Subcutaneous abdominal adipose tissue (tissue), 5 donors: ENCODE results near the gene WDR82.
"Not testable (repeated sequence)": the region's sequence is repeated elsewhere in the genome, so short reads cannot be mapped to it uniquely, and the experiment has no call there.

Experiments used
- H3K27ac ChIP-seq: one replicate; pipeline ENCODE4 v1.7.0; 2013; ENCODE audit warnings: low read depth, mild to moderate bottlenecking, inconsistent platforms, low read length, moderate library complexity
- H3K27me3 ChIP-seq, 5 donors: one replicate each; pipeline ENCODE4 v1.7.0; 2013; ENCODE audit warnings: low read length in 5 of 5, inconsistent platforms in 1 of 5; ENCODE audit not compliant: control insufficient read depth in 5 of 5, insufficient read depth in 4 of 5
- H3K36me3 ChIP-seq, 5 donors: one replicate each; pipeline ENCODE4 v1.7.0; 2013; ENCODE audit warnings: low read length in 5 of 5; ENCODE audit not compliant: control insufficient read depth in 5 of 5, insufficient read depth in 5 of 5
- H3K4me1 ChIP-seq, 5 donors: one replicate each; pipeline ENCODE4 v1.7.0; 2013; ENCODE audit warnings: low read length in 5 of 5, mild to moderate bottlenecking in 3 of 5, moderate library complexity in 1 of 5; ENCODE audit not compliant: control insufficient read depth in 5 of 5, insufficient read depth in 5 of 5
- H3K4me3 ChIP-seq, 5 donors: one replicate each; pipeline ENCODE4 v1.7.0; 2013; ENCODE audit warnings: low read length in 5 of 5, low read depth in 1 of 5
- H3K9ac ChIP-seq, 5 donors: one replicate each; pipeline ENCODE4 v1.7.0; 2013; ENCODE audit warnings: low read length in 5 of 5, mild to moderate bottlenecking in 4 of 5, moderate library complexity in 3 of 5
- H3K9me3 ChIP-seq, 5 donors: one replicate each; pipeline ENCODE4 v1.7.0; 2013; ENCODE audit warnings: low read length in 5 of 5; ENCODE audit not compliant: control insufficient read depth in 5 of 5
- donor health status: healthy.
- donor health status: healthy.
- donor health status: healthy.
- donor health status: healthy.
- donor health status: healthy.

The WDR82 gene

GRCh38 chr3:52289747-52290595 lies 11.5 kb upstream of the WDR82 start:
- Histone ChIP-seq H3K27me3 (no peaks in the 10 kb centered on the region), H3K27ac (peak overlapping the region; percentile 100), H3K36me3 (peaks cover 0 to 40% (median 34%) of the 10 kb centered on the region in 5 donors), H3K4me1 (peaks cover 9 to 55% (median 46%) of the 10 kb centered on the region in 5 donors), H3K9ac (peak overlapping the region in 1 of 5 donors; percentile 38), H3K9me3 (no peaks in the 10 kb centered on the region), H3K4me3 (peak overlapping the region in 1 of 5 donors; percentile 35)

DNA sequence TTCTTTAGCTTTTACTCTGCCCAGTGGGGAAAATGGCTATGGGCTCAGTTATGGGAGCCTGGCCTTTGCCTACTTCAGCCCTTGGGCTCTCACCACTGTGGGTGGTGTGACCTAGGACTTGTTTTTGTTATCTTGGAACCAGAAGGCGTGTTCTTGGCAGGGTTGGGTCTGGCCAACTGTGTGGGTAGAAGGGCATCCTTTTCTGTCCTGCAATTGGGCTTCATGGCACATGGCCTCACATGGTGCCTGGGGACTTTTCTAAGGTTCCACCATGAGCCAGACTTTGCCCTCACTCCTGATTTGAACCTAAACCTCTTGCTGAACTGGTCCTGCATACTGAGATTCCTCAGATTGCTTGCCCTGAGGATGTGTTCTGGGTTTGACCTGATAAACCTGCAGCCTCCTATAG lies 10.9 kb upstream of the WDR82 start:
- peak overlapping the region in 1 of 5 donors; percentile 42 for H3K9ac ChIP-seq
- peak overlapping the region in 1 of 5 donors; percentile 85 for H3K4me3 ChIP-seq
- H3K27me3 ChIP-seq: no peaks in the 10 kb centered on the region
- no peaks in the 10 kb centered on the region for H3K9me3 ChIP-seq
- H3K27ac ChIP-seq: peak overlapping the region; percentile 100
- H3K4me1 ChIP-seq: peaks cover 9 to 55% (median 46%) of the 10 kb centered on the region in 5 donors
- H3K36me3 ChIP-seq: peaks cover 0 to 40% (median 34%) of the 10 kb centered on the region in 5 donors

- peak overlapping the region; percentile 100 for H3K27ac ChIP-seq
- peak overlapping the region in 4 of 5 donors; percentile 85 to 96 (median 90) for H3K4me3 ChIP-seq
- H3K9ac ChIP-seq: peak overlapping the region in 1 of 5 donors; percentile 93
- H3K9me3 ChIP-seq: no peaks in the 10 kb centered on the region
- H3K27me3 ChIP-seq: no peaks in the 10 kb centered on the region
- peaks cover 0 to 36% (median 32%) of the 10 kb centered on the region in 5 donors for H3K36me3 ChIP-seq
- peaks cover 9 to 55% (median 46%) of the 10 kb centered on the region in 5 donors for H3K4me1 ChIP-seq
These were observed 10.2 kb upstream of the WDR82 start for GRCh38 chr3:52288674-52289073.

DNA sequence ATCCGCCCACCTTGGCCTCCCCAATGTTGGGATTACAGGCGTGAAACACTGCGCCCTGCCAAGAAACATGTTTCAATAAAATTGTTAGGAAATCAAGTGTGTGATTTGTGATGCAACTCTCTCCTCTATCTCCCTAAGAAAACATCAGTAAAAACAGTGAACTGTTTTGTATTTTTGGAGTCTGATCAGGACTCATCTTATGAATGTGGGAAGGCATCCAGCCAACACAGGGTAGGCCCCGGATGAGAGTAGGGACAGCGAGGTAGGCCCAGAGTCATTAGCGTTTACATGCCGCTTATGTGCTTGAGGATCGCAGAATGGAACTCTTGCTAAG lies 8.3 kb upstream of the WDR82 start:
- Histone ChIP-seq H3K27ac (peak overlapping the region; percentile 100), H3K9ac (peak overlapping the region; percentile 82 to 99 (median 98)), H3K36me3 (peaks cover 0 to 17% (median 14%) of the 10 kb centered on the region in 5 donors), H3K4me1 (peaks cover 10 to 69% (median 51%) of the 10 kb centered on the region in 5 donors), H3K27me3 (no peaks in the 10 kb centered on the region), H3K9me3 (no peaks in the 10 kb centered on the region), H3K4me3 (peak overlapping the region; percentile 83 to 96 (median 87))

GRCh38 chr3:52284051-52284450 lies 5.6 kb upstream of the WDR82 start:
- H3K4me1 ChIP-seq: peaks cover 6 to 59% (median 40%) of the 10 kb centered on the region in 5 donors
- H3K9ac ChIP-seq, H3K4me3 ChIP-seq, H3K27ac ChIP-seq, H3K27me3 ChIP-seq, H3K36me3 ChIP-seq, H3K9me3 ChIP-seq: not testable (repeated sequence)

DNA sequence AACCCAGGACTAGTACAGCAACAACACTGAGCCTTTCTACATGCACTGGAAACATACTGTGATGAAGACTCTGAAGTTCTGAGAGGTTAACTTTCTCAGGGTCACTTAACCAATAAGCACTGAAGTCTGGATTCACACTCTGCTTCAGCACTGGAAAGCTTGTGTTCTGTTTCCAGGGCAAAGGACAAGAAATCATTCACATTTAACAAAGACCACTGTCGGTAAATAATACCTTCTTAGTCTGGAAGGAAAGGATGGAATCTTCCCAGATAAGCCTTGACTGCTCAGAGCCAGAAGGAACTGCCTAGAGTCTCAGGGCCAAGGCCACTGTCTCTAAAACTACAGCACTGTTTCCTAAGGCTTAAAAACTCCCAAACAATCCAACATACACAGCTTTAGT lies 4.9 kb upstream of the WDR82 start:
- Histone ChIP-seq H3K27me3 (no peaks in the 10 kb centered on the region), H3K27ac (peak overlapping the region; percentile 45), H3K9me3 (no peaks in the 10 kb centered on the region), H3K36me3 (peaks cover 0 to 5% (median 0%) of the 10 kb centered on the region in 5 donors), H3K4me1 (peaks cover 5 to 55% (median 37%) of the 10 kb centered on the region in 5 donors), H3K4me3 (no peak overlapping the region), H3K9ac (no peak overlapping the region)

DNA sequence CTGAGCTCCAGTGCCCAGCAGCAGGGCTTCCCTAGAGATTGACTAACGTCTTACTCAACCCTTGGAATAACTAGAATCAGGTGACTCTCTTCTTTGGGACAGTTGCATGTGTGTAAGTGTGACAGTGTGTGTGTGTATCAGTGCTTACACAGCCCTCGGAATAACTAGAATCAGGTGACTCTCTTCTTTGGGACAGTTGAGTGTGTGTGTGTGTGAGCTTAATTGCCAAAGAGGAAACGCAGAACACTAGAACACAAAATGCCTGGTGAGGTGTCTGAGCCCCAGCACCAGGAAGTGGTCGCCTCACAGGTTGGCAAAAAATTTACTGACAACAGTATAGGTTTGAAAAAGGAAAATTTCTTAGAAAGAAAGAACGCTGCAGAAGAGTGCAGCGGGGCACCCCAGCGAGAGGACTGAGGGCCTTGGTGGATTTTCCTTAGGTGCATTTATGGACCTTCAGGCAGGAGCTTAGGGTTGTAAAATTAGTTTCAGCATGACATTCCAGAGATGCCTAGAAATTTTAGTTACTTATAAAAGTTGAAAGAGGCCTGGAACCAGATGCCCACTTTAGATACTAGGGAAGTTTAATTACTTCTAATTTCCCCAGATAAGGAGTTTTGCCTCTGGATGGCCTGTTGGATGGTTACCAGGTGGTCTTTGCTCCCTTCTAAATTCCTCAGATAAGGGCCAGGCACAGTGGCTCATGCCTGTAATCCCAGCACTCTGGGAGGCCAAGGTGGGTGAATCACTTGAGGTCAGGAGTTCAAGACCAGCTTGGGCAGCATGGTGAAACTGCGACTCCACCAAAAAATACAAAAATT lies 3.7 kb upstream of the WDR82 start:
- no peaks in the 10 kb centered on the region for H3K27me3 ChIP-seq
- H3K4me3 ChIP-seq: no peak overlapping the region
- H3K27ac ChIP-seq: peak overlapping the region; percentile 60
- H3K9me3 ChIP-seq: no peaks in the 10 kb centered on the region
- peaks cover 5 to 58% (median 37%) of the 10 kb centered on the region in 5 donors for H3K4me1 ChIP-seq
- H3K9ac ChIP-seq: no peak overlapping the region
- H3K36me3 ChIP-seq: peaks cover 0 to 5% (median 0%) of the 10 kb centered on the region in 5 donors

DNA sequence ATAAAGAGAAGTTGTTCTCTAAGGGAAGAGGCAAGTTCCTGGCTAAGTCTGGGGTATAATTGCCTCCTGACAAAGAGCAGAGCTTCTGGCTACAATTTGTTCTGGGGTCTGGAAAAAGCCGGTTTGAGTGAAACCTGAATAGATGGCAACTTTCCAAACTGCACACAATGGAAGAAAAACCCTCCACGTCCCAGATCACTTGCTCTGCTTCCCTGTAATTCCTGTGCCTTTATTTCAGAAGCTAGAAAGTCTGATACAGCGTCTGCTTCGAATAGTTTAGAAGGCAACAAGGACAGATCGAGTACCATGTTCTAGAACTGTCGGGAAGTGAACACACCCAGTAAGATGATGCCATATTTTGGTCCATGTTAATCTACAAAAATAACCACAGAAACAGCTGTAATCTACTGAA lies 1.6 kb upstream of the WDR82 start:
- Histone ChIP-seq H3K9ac (peak overlapping the region in 3 of 5 donors; percentile 5 to 60 (median 26)), H3K36me3 (peaks cover 0 to 5% (median 0%) of the 10 kb centered on the region in 5 donors), H3K4me3 (no peak overlapping the region), H3K27me3 (no peaks in the 10 kb centered on the region), H3K4me1 (peaks cover 5 to 63% (median 47%) of the 10 kb centered on the region in 5 donors), H3K27ac (peak overlapping the region; percentile 93), H3K9me3 (no peaks in the 10 kb centered on the region)

- no peaks in the 10 kb centered on the region for H3K9me3 ChIP-seq
- peak overlapping the region; percentile 55 to 96 (median 88) for H3K4me3 ChIP-seq
- peak overlapping the region in 3 of 5 donors; percentile 5 to 60 (median 55) for H3K9ac ChIP-seq
- H3K4me1 ChIP-seq: peaks cover 6 to 67% (median 51%) of the 10 kb centered on the region in 5 donors
- H3K27ac ChIP-seq: peak overlapping the region; percentile 93
- no peaks in the 10 kb centered on the region for H3K27me3 ChIP-seq
- peaks cover 0 to 5% (median 0%) of the 10 kb centered on the region in 5 donors for H3K36me3 ChIP-seq
These were observed 1.1 kb upstream of the WDR82 start for GRCh38 chr3:52279596-52279995.
